WTC11 (cell line): ENCODE measurements around the gene PCNA.

Source experiments
- CTCF ChIP-seq: fragments of 200-600 bp; IDR thresholded peaks from 2 replicates; pipeline ENCODE4 v1.8.0; 2022; ENCODE audit warnings: antibody characterized with exemption
- E2F1 ChIP-seq: sonication (generic); formaldehyde crosslinking; IDR thresholded peaks from 2 replicates; pipeline ENCODE4 v1.8.0; 2022; ENCODE audit warnings: mild to moderate bottlenecking, missing genetic modification reagents
- MAX ChIP-seq: sonication (generic); formaldehyde crosslinking; IDR thresholded peaks from 2 replicates; pipeline ENCODE4 v1.8.0; 2022; ENCODE audit warnings: mild to moderate bottlenecking, missing genetic modification reagents
- NFYB ChIP-seq: sonication (generic); formaldehyde crosslinking; conservative IDR thresholded peaks from 2 replicates; pipeline ENCODE4 v1.8.0; 2022; ENCODE audit warnings: low read depth, missing genetic modification reagents
- NR1H2 ChIP-seq: sonication (generic); formaldehyde crosslinking; IDR thresholded peaks from 2 replicates; pipeline ENCODE4 v1.9.0; 2021; ENCODE audit warnings: mild to moderate bottlenecking, moderate library complexity, missing genetic modification reagents
- SP1 ChIP-seq: sonication (generic); formaldehyde crosslinking; conservative IDR thresholded peaks from 2 replicates; pipeline ENCODE4 v1.8.1; 2022; ENCODE audit warnings: missing genetic modification reagents
- TP53 ChIP-seq: sonication (generic); formaldehyde crosslinking; IDR thresholded peaks from 2 replicates; pipeline ENCODE4 v1.8.1; 2023; ENCODE audit warnings: mild to moderate bottlenecking, missing genetic modification reagents
- ZNF138 ChIP-seq: sonication (generic); formaldehyde crosslinking; conservative IDR thresholded peaks from 2 replicates; pipeline ENCODE4 v1.8.1; 2022; ENCODE audit warnings: mild to moderate bottlenecking, moderate library complexity, missing genetic modification reagents
- ZNF416 ChIP-seq: fragments of 250-450 bp; sonication (Bioruptor Pico); IDR thresholded peaks from 2 replicates; pipeline ENCODE4 v1.9.0; 2021; ENCODE audit warnings: mild to moderate bottlenecking, inconsistent platforms
- ZSCAN18 ChIP-seq: fragments of 250-450 bp; sonication (Bioruptor Pico); IDR thresholded peaks from 2 replicates; pipeline ENCODE4 v2.1.2; 2022; ENCODE audit warnings: mild to moderate bottlenecking, moderate library complexity

GRCh38 chr20:5141615-5142014 lies 21.9 kb upstream of the PCNA start:
- TF ChIP-seq ZSCAN18 (CRISPR knock-in tag) (no peak), CTCF (no peak), TP53 (CRISPR knock-in tag) (no peak), E2F1 (no peak), ZNF138 (CRISPR knock-in tag) (no peak), MAX (CRISPR knock-in tag) (no peak), ZNF416 (CRISPR knock-in tag) (no peak), SP1 (CRISPR knock-in tag) (no peak), NFYB (CRISPR knock-in tag) (no peak), NR1H2 (CRISPR knock-in tag) (no peak)
